Neural cell (in vitro differentiated cells): ENCODE measurements around the gene FCRL5. TPM values are rescaled to one million over a fixed set of nuclear protein-coding genes. Genes with fewer than 3 reads are reported as not detected.

Source experiments
- H2AFZ ChIP-seq: fragments of 200-600, 300-800 bp; sonication (generic), shearing (Covaris generic); 2 replicates; pipeline ENCODE4 v1.6.0; 2014; ENCODE audit warnings: low read depth, mild to moderate bottlenecking, antibody characterized with exemption, low read length, moderate library complexity
- H3F3A ChIP-seq: fragments of 200-600 bp; shearing (Covaris generic); 2 replicates; pipeline ENCODE4 v1.6.1; 2016; ENCODE audit warnings: mild to moderate bottlenecking, moderate library complexity, mixed read lengths, antibody characterized with exemption, low read length; ENCODE audit not compliant: insufficient read depth, poor library complexity, severe bottlenecking
- H3K27ac ChIP-seq: fragments of 200-600, 300-800 bp; sonication (generic), shearing (Covaris generic); 2 replicates; pipeline ENCODE4 v1.5.1; 2014; ENCODE audit warnings: mild to moderate bottlenecking, low read length, moderate library complexity
- H3K27me3 ChIP-seq: fragments of 300-800, 200-600 bp; sonication (generic), shearing (Covaris generic); 2 replicates; pipeline ENCODE4 v1.6.0; 2014; ENCODE audit warnings: mild to moderate bottlenecking, low read depth, low read length, moderate library complexity; ENCODE audit not compliant: insufficient read depth
- H3K36me3 ChIP-seq: fragments of 300-800, 200-600 bp; sonication (generic), shearing (Covaris generic); 2 replicates; pipeline ENCODE4 v1.5.1; 2014; ENCODE audit warnings: mild to moderate bottlenecking, antibody characterized with exemption, low read length, moderate library complexity; ENCODE audit not compliant: insufficient read depth
- H3K4me2 ChIP-seq: fragments of 300-800, 200-600 bp; sonication (generic), shearing (Covaris generic); 2 replicates; pipeline ENCODE4 v1.6.0; 2014; ENCODE audit warnings: mild to moderate bottlenecking, low read length
- H3K4me3 ChIP-seq: fragments of 300-800, 200-600 bp; sonication (generic), shearing (Covaris generic); 2 replicates; pipeline ENCODE4 v1.5.1; 2014; ENCODE audit warnings: mild to moderate bottlenecking, low read length, moderate library complexity
- H3K79me2 ChIP-seq: fragments of 200-600 bp; shearing (Covaris generic); replicated peaks from 2 replicates; pipeline ENCODE4 v1.6.0; 2014; ENCODE audit warnings: mild to moderate bottlenecking, low read length, moderate library complexity; ENCODE audit not compliant: insufficient read depth
- H3K9ac ChIP-seq: fragments of 300-800, 200-600 bp; sonication (generic), shearing (Covaris generic); 2 replicates; pipeline ENCODE4 v1.6.1; 2016; ENCODE audit warnings: mild to moderate bottlenecking, low read length, mixed read lengths
- H3K9me2 ChIP-seq: fragments of 200-600 bp; shearing (Covaris generic); 2 replicates; pipeline ENCODE4 v1.6.1; 2016; ENCODE audit warnings: mild to moderate bottlenecking, low read length, mixed read lengths; ENCODE audit not compliant: insufficient read depth
- H3K9me3 ChIP-seq: fragments of 200-600, 300-800 bp; sonication (generic), shearing (Covaris generic); 2 replicates; pipeline ENCODE4 v1.6.1; 2016; ENCODE audit warnings: mild to moderate bottlenecking, mixed run types, low read length, moderate library complexity, mixed read lengths
- H4K20me1 ChIP-seq: fragments of 200-600 bp; shearing (Covaris generic); 2 replicates; pipeline ENCODE4 v1.6.1; 2016; ENCODE audit warnings: mild to moderate bottlenecking, mixed run types; ENCODE audit not compliant: insufficient read depth
- CTCF ChIP-seq: fragments of 450-650 bp; IDR thresholded peaks from 2 replicates; pipeline ENCODE4 v1.5.1; 2014; ENCODE audit warnings: antibody characterized with exemption, mild to moderate bottlenecking, moderate library complexity; ENCODE audit not compliant: poor library complexity, severe bottlenecking
- EP300 ChIP-seq: fragments of 450-650 bp; conservative IDR thresholded peaks from 2 replicates; pipeline ENCODE4 v1.6.1; 2014; ENCODE audit warnings: antibody characterized with exemption, mild to moderate bottlenecking, moderate library complexity; ENCODE audit not compliant: poor library complexity, severe bottlenecking
- EZH2 ChIP-seq: fragments of 200-600, 300-800 bp; shearing (Covaris generic), sonication (generic); IDR thresholded peaks from 2 replicates; pipeline ENCODE4 v1.6.1; 2014; ENCODE audit warnings: antibody characterized with exemption, low read length, borderline replicate concordance, mild to moderate bottlenecking; ENCODE audit not compliant: insufficient read depth, poor library complexity, severe bottlenecking
- MXI1 ChIP-seq: fragments of 450-650 bp; conservative IDR thresholded peaks from 2 replicates; pipeline ENCODE4 v1.6.1; 2014; ENCODE audit warnings: antibody characterized with exemption, mild to moderate bottlenecking; ENCODE audit not compliant: poor library complexity, severe bottlenecking
- POLR2AphosphoS5 ChIP-seq: IDR thresholded peaks from 2 replicates; pipeline ENCODE4 v1.6.1; 2012
- RAD21 ChIP-seq: fragments of 450-650 bp; conservative IDR thresholded peaks from 2 replicates; pipeline ENCODE4 v1.6.1; 2014; ENCODE audit warnings: antibody characterized with exemption, mild to moderate bottlenecking, moderate library complexity
- REST ChIP-seq: IDR thresholded peaks from 2 replicates; pipeline ENCODE4 v1.6.1; 2012; ENCODE audit warnings: borderline replicate concordance
- SMC3 ChIP-seq: fragments of 450-650 bp; conservative IDR thresholded peaks from 2 replicates; pipeline ENCODE4 v1.6.1; 2014; ENCODE audit warnings: antibody characterized with exemption, mild to moderate bottlenecking, moderate library complexity; ENCODE audit not compliant: poor library complexity
- TAF1 ChIP-seq: IDR thresholded peaks from 2 replicates; pipeline ENCODE4 v1.6.1; 2012; ENCODE audit warnings: low read depth
- polyA plus RNA-seq: library from polyadenylated mRNA; depleted of rRNA; stranded (reverse); fragments of >200 nt; gene quantifications from 2 replicates; pipeline ENCODE4 v1.2.3, GENCODE V29; 2014

Gene FCRL5
- polyA plus RNA-seq, 1 donor from 2014 or later = not detected

GRCh38 chr1:157499521-157499920 lies 52.8 kb downstream of the FCRL5 start:
- Histone ChIP-seq H3K4me3 (no peak overlapping the region), H3K9me2 (no peaks in the 10 kb centered on the region), H3K4me2 (no peak overlapping the region), H3K36me3 (no peaks in the 10 kb centered on the region), H3K79me2 (no peaks in the 10 kb centered on the region), H3K27me3 (no peaks in the 10 kb centered on the region), H3F3A (no peaks in the 10 kb centered on the region), H3K9ac (no peak overlapping the region), H2AFZ (no peak overlapping the region), H4K20me1 (no peaks in the 10 kb centered on the region), H3K9me3 (no peaks in the 10 kb centered on the region), H3K27ac (no peak overlapping the region)
- no peak for TF ChIP-seq EZH2
- no peak for TF ChIP-seq RAD21
- TF ChIP-seq CTCF = no peak

- TF ChIP-seq POLR2AphosphoS5 = no peak
- TF ChIP-seq RAD21 = no peak
- no peak for TF ChIP-seq SMC3
- no peak for TF ChIP-seq EP300
- no peak for TF ChIP-seq TAF1
- TF ChIP-seq MXI1 = no peak
- TF ChIP-seq EZH2 = no peak
- no peak for TF ChIP-seq CTCF
- no peak for TF ChIP-seq REST
- H3K27me3 ChIP-seq = no peaks in the 10 kb centered on the region
- H3K9ac ChIP-seq = no peak overlapping the region
- H3F3A ChIP-seq = no peaks in the 10 kb centered on the region
- no peak overlapping the region for H3K4me3 ChIP-seq
- H3K79me2 ChIP-seq = no peaks in the 10 kb centered on the region
- no peaks in the 10 kb centered on the region for H3K9me3 ChIP-seq
- no peak overlapping the region for H2AFZ ChIP-seq
- H4K20me1 ChIP-seq = no peaks in the 10 kb centered on the region
- H3K36me3 ChIP-seq = no peaks in the 10 kb centered on the region
- H3K27ac ChIP-seq = no peak overlapping the region
- no peak overlapping the region for H3K4me2 ChIP-seq
- H3K9me2 ChIP-seq = no peaks in the 10 kb centered on the region
These were observed 53.6 kb downstream of the FCRL5 start for GRCh38 chr1:157498736-157499090.
